Smooth muscle cell of the coronary artery (primary cell): ENCODE data around the gene NR4A3. TPM values are rescaled to one million over a fixed set of nuclear protein-coding genes. Genes with fewer than 3 reads are reported as not detected.

Experiments used
- total RNA-seq: library from RNA; depleted of rRNA; stranded (reverse); fragments of >200 nt; gene quantifications from 2 replicates; pipeline ENCODE4 v1.2.3, GENCODE V29; 2014; ENCODE audit warnings: low replicate concordance

The NR4A3 gene
- total RNA-seq, result 0.23 and 0.35 TPM in 2 replicates

GRCh38 chr9:99821396-99822108, at the start of gene NR4A3:
Gene NR4A3, plus strand, starts transcription at chr9:99821885. Its CDS starts 6,158 bp downstream, at chr9:99828043.

DNA sequence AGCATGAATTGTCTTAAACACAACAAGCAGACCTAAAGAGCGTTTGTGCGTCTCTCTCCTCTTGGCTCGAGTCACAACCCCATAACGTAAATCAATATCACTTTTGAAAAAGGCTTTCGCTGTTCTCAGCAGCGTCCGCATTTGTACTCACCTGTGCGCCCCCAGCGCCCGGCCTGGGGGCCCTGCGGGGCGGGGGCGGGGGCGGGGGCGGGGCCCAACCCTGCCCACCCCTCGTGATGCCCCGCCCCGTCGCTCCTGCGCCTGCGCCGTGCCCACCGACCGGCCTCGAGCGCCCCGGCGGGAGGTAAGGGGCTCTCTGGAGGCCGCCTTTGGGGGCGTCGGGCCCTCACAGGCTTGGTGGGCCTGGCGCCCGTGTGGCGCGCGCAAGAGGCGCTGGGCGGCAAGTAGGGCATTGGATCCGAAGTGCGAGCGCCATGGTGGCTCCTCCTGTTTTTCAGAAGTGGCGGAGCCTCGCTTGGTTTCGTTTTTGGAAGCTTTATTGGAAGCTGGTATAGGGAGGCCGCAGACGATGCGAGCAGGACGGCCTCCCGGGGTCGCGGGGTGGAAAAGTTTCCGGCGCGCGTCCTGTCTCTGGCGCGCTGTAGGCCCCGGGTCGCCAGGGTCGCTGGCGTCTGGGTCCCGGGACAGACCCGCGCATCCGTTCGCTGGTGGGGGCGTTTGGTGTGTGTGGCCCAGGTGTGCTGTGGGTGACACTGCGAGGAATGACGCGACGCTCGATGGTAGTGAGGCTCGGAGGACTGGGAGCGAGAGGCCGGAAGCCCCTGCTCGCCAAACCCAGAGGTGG, 84.9 kb downstream of the NR4A3 start, which contains the start of gene STX17:
STX17 (plus strand) TSS at position 252 of the 805 bp plus-strand sequence. CDS start 8,586 bp downstream, outside the sequence.

Other genes starting within 250 kb of the NR4A3 start
- gene STX17, start 84.8 kb downstream of the NR4A3 start, total RNA-seq, result 8.7 and 10.2 TPM in 2 replicates